ENCODE measurements around the gene ARHGAP22.

Gene ARHGAP22

DNA sequence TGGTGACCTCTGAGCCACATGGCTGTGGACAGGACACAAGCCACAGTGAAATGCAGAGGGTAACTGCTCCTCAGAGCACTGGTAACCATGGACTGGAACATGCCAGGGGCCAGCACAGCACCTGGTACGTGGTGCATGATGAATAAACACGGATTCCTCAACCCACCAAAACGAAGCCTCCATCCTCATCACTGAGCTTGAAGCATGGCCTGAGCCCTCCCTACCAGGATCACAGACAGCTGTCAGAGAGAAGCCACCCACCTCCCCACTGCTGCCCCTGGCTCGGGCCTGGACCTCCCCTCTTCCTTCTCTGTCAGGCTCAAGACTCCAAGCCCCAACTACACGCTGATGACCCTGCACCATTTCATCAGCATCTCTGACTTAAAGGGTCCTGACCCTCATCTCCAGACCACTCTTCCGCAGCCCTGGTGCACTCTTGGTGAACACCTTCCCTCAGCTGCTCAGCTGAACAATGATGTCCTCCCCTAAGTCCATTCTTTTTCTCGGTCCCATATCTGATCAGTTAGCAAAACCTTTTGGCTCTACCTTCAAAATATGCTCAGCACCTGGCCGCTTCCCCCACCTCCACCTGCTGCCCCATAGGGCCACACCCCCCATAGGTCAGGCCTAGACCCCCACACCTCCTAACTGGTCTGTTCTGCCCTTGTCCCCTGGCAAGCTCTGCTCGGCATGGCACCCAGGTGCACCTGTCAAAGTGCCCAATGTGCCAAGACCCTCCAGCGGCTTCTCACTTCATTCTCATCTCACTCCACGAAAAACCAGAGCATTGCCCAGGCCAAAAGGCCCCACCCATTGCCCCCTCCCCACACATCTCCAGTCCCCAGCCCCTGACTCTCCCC is 157.3 kb downstream of the ARHGAP22 start:
- in situ Hi-C loops (cut with MboI; ENCODE audit: low sequenced_read_pairs, unreplicated experiment): no loop called here
- TF ChIP-seq, protein P1, sequence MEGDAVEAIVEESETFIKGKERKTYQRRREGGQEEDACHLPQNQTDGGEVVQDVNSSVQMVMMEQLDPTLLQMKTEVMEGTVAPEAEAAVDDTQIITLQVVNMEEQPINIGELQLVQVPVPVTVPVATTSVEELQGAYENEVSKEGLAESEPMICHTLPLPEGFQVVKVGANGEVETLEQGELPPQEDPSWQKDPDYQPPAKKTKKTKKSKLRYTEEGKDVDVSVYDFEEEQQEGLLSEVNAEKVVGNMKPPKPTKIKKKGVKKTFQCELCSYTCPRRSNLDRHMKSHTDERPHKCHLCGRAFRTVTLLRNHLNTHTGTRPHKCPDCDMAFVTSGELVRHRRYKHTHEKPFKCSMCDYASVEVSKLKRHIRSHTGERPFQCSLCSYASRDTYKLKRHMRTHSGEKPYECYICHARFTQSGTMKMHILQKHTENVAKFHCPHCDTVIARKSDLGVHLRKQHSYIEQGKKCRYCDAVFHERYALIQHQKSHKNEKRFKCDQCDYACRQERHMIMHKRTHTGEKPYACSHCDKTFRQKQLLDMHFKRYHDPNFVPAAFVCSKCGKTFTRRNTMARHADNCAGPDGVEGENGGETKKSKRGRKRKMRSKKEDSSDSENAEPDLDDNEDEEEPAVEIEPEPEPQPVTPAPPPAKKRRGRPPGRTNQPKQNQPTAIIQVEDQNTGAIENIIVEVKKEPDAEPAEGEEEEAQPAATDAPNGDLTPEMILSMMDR (IDR thresholded peaks at IDR 0.05; ENCODE audit: borderline replicate concordance, control extremely low read depth, extremely low read depth, insufficient read depth, missing control alignments): no peak
- DNase-seq (ENCODE audit: low spot score): peak; percentile 28

DNA sequence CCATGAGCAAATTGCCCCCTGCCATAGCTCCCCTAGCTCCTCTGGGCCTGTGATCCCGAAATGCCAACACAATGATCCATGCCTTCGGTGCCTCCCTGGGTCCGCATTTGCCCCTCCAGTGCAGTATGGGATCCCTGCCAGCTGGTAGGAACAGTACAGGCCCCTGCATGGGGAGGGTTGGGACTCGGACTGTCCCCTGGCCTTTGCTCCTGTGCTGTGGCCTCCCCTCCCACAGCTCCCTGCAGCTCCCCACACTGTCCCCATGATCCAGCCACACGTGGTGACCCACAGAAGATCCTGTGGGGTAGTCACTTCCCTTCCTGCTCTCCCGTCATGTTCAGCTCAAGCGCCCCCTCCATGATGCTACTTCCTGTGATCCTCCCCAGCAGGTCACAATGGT is 158.1 kb downstream of the ARHGAP22 start:
- in situ Hi-C loops (cut with MboI; ENCODE audit: low sequenced_read_pairs, unreplicated experiment): no loop called here
- TF ChIP-seq, protein P1 (IDR thresholded peaks at IDR 0.05; ENCODE audit: borderline replicate concordance, control extremely low read depth, extremely low read depth, insufficient read depth, missing control alignments): no peak
- DNase-seq (ENCODE audit: low spot score): peak; percentile 26

DNA sequence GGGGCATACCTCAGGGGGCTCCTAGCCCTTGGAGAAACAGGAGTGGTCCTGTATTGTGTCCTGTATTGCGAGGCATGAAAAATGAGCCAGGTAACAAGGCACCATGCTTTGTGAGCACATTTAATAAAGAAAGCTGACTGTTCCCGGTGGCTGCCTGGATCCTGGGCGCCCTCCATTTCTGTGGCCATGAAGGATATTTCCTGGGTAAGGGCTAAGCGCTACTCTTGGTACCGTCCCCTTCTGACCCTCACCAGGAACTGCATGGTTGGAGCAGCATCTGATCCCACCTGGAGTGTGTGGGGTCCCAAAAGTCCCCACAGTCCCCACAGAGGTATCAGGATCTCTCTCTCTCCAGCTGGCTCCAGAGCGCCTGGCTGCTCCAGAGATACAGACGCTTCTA is 158.9 kb downstream of the ARHGAP22 start:
- peak; percentile 12 for DNase-seq (ENCODE audit: low spot score)
- in situ Hi-C loops (cut with MboI; ENCODE audit: low sequenced_read_pairs, unreplicated experiment): no loop called here
- TF ChIP-seq, protein P1 (IDR thresholded peaks at IDR 0.05; ENCODE audit: borderline replicate concordance, control extremely low read depth, extremely low read depth, insufficient read depth, missing control alignments): no peak

DNA sequence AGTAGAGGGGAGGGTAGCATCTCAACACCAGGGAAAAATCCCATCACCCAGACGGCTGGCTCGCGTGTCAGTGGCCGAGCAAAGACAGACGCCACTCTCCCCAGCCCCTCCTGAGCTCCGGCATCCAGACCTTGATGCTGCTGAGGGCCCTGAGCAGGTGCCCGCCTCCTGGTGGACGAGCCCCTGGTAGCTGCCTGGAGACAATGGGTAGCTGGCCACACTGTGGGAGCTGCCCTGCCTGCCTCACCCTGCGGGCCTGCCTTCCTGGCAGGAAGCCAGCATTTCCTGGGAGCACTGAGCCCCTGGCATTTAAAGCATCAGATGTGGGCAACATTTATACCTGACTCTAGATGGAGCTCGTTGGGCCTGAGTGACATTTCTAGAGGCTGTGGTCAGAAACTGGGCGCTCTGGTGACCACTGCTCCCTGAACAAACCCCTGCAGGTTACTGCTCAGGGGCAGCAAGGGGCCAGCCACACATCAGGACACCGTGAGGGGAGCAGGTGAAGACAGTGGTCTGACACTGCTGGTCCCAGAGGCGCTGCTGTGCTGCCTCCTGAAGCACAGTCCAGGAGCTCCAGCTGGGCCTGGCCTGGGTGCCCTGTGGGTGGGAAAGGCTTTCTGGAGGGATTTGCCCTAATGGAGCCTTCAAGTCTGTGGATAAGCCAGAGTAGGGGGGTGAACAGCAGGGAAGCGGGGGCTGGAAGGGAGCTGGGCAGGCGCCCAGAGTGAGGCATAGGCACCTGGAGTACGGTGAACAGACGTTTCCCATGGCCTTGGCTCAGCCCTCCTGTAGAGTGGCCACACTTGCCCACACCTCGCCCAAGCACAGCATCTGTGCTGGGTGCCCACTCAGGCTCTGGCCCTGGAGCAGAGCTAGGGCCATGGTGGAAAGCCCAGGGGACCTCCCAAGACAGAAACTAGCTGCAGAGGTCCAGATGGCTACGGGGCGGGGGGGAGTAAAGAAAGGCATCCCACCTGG is 159.7 kb downstream of the ARHGAP22 start:
- DNase-seq (ENCODE audit: low spot score): peak; percentile 26
- in situ Hi-C loops (cut with MboI; ENCODE audit: low sequenced_read_pairs, unreplicated experiment): no loop called here
- TF ChIP-seq, protein P1 (IDR thresholded peaks at IDR 0.05; ENCODE audit: borderline replicate concordance, control extremely low read depth, extremely low read depth, insufficient read depth, missing control alignments): no peak

DNA sequence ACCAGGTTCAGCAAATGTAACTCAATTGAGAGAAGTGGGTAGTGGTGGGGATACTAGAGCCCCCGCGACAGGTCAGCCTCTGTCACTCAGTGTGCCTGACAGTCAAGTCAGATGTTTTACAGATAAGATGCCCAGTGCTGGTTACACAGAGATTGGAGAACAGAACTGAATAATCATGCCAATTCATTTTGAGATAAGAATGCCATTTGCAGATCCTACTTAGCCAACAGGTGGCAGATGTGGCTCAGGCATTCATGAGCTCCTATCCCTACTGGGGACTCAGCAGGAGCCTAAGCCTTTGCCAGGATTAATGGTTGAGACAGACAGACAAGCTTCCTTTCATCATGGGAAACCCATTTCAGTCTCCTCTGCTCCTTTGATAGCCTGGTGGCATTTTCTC is 160.6 kb downstream of the ARHGAP22 start:
- DNase-seq (ENCODE audit: low spot score): peak; percentile 21
- TF ChIP-seq, protein P1 (IDR thresholded peaks at IDR 0.05; ENCODE audit: borderline replicate concordance, control extremely low read depth, extremely low read depth, insufficient read depth, missing control alignments): no peak
- in situ Hi-C loops (cut with MboI; ENCODE audit: low sequenced_read_pairs, unreplicated experiment): no loop called here

DNA sequence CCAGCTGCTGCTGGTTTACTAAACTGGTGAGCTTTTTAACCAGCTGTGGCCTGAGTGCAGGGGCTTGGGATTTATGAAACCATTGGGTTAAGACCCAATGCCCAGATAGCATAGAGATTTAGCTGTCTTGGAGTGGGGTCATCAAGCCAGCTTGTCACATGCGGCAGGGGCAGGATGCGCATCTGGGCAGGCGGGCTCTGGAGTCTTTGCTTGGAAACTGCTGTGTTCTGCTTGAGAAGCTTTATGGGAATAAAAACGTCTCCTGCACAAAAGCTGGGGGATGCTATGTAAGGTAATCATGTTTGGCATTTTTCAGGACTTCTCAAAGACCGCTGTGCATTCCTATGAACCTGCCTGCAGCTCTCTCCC is 162.1 kb downstream of the ARHGAP22 start:
- TF ChIP-seq, protein P1 (IDR thresholded peaks at IDR 0.05; ENCODE audit: borderline replicate concordance, control extremely low read depth, extremely low read depth, insufficient read depth, missing control alignments): no peak
- in situ Hi-C loops (cut with MboI; ENCODE audit: low sequenced_read_pairs, unreplicated experiment): no loop called here
- DNase-seq (ENCODE audit: low spot score): no peak
